ENCODE results near the gene ROBO1. TPM values are rescaled to one million over a fixed set of nuclear protein-coding genes. Genes with fewer than 3 reads are reported as not detected.

ROBO1 gene
- total and polyA plus RNA-seq, 2 donors = 13.3 to 33.9 TPM

DNA sequence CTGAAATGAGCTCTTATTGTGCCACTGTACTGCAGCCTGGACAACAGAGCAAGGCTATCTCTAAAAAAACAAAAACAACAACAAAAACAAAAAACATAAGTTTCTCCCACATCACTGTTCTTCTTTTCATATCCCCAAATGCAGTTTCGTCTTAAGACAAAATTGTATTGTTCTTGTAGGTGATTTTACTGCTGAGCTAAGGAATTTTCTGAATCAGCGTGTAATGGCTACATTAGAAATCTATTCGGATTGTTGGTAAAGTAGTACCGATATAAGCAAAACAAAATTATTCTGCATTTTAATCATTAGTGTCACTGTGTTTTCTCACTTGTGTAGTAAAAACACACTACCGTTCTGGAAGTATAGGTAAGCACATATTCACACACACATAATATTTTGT, 512.5 kb downstream of the ROBO1 start:
- no peaks in the 10 kb centered on the region for H3K27me3 ChIP-seq (ENCODE audit: control insufficient read depth in 2 of 2, insufficient read depth in 1 of 2, low read length in 1 of 2)
- H3K36me3 ChIP-seq (ENCODE audit: control insufficient read depth in 2 of 2, insufficient read depth in 2 of 2, low read length in 1 of 2) = no peaks in the 10 kb centered on the region
- DNase-seq (ENCODE audit: low read depth in 6 of 9, low spot score in 9 of 9) = no peak
- 96% methylated on average over 5 of the region's 5 CpGs for WGBS
- H3K9me3 ChIP-seq (ENCODE audit: control insufficient read depth in 2 of 2, insufficient read depth in 1 of 2, low read length in 1 of 2) = no peaks in the 10 kb centered on the region
- H3K4me1 ChIP-seq (ENCODE audit: control insufficient read depth in 2 of 2, insufficient read depth in 2 of 2, low read length in 2 of 2) = no peaks in the 10 kb centered on the region
- no peak overlapping the region for H3K27ac ChIP-seq (ENCODE audit: low read depth in 1 of 2, low read length in 1 of 2)
- H3K4me3 ChIP-seq (ENCODE audit: low read length in 2 of 2) = no peak overlapping the region

DNA sequence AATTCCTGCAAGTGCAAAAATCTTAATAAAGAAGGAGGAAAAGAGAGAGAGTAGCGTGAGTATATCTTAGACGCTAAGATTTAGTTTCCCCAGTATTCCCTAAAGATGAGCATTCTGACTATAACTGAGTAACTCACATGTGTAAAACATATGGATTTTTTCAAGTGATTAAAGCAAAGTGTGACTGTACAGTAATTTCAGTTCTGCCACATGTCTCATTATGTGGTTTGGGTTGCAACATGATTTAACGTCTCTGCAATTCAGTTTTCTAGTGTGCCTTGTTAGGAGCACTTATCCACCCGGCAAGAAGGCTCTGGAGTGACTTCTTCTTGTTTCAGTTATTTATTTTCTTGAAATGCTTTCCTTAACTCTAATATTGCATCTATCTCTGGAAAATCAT, 514.1 kb downstream of the ROBO1 start:
- Histone ChIP-seq H3K9me3 (ENCODE audit: control insufficient read depth in 2 of 2, insufficient read depth in 1 of 2, low read length in 1 of 2) (no peaks in the 10 kb centered on the region), H3K36me3 (ENCODE audit: control insufficient read depth in 2 of 2, insufficient read depth in 2 of 2, low read length in 1 of 2) (no peaks in the 10 kb centered on the region), H3K4me1 (ENCODE audit: control insufficient read depth in 2 of 2, insufficient read depth in 2 of 2, low read length in 2 of 2) (no peaks in the 10 kb centered on the region), H3K27ac (ENCODE audit: low read depth in 1 of 2, low read length in 1 of 2) (no peak overlapping the region), H3K27me3 (ENCODE audit: control insufficient read depth in 2 of 2, insufficient read depth in 1 of 2, low read length in 1 of 2) (no peaks in the 10 kb centered on the region), H3K4me3 (ENCODE audit: low read length in 2 of 2) (no peak overlapping the region)
- WGBS = 95% methylated on average over 4 of the region's 4 CpGs
- no peak for DNase-seq (ENCODE audit: low read depth in 6 of 9, low spot score in 9 of 9)

DNA sequence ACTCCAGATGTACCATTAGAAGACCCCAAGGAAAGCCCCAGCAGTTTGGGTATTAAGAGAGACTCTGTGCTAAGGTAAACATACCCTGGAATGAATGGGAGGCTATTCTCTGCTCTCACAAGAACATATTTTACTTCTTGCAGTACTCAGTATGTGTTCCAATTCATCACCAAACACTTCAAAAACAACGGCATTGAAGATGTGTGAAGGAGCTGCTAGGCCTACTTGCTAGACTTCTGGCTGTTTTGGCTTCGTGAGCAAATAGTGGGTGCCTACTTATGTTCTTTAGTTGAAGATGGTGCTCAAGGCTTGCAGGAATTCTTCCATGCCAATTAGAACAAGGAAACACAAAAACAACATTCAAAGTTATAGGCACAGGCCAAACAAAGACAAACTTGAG, 514.5 kb downstream of the ROBO1 start:
- Histone ChIP-seq H3K4me3 (ENCODE audit: low read length in 2 of 2) (no peak overlapping the region), H3K27me3 (ENCODE audit: control insufficient read depth in 2 of 2, insufficient read depth in 1 of 2, low read length in 1 of 2) (no peaks in the 10 kb centered on the region), H3K36me3 (ENCODE audit: control insufficient read depth in 2 of 2, insufficient read depth in 2 of 2, low read length in 1 of 2) (no peaks in the 10 kb centered on the region), H3K9me3 (ENCODE audit: control insufficient read depth in 2 of 2, insufficient read depth in 1 of 2, low read length in 1 of 2) (no peaks in the 10 kb centered on the region), H3K4me1 (ENCODE audit: control insufficient read depth in 2 of 2, insufficient read depth in 2 of 2, low read length in 2 of 2) (no peaks in the 10 kb centered on the region), H3K27ac (ENCODE audit: low read depth in 1 of 2, low read length in 1 of 2) (no peak overlapping the region)
- WGBS = 88% methylated on average over 2 of the region's 2 CpGs
- no peak for DNase-seq (ENCODE audit: low read depth in 6 of 9, low spot score in 9 of 9)

DNA sequence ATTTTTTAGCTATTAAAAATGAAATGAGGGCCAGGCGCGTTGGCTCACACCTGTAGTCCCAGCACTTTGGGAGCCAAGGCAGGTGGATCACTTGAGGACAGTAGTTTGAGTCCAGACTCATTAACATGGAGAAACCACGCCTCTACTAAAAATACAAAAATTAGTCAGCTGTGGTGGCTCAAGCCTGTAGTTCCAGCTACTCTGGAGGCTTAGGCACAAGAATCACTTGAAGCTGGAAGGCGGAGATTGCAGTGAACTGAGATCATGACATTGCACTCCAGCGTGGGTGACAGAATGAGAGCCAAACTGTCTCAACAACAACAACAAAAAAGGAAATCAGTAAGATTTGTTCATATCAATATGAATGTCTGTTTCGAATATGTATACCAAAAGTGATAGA, 517.1 kb downstream of the ROBO1 start:
- no peaks in the 10 kb centered on the region for H3K27me3 ChIP-seq (ENCODE audit: control insufficient read depth in 2 of 2, insufficient read depth in 1 of 2, low read length in 1 of 2)
- H3K9me3 ChIP-seq (ENCODE audit: control insufficient read depth in 2 of 2, insufficient read depth in 1 of 2, low read length in 1 of 2) = no peaks in the 10 kb centered on the region
- H3K36me3 ChIP-seq (ENCODE audit: control insufficient read depth in 2 of 2, insufficient read depth in 2 of 2, low read length in 1 of 2) = no peaks in the 10 kb centered on the region
- no peak overlapping the region for H3K4me3 ChIP-seq (ENCODE audit: low read length in 2 of 2)
- H3K4me1 ChIP-seq (ENCODE audit: control insufficient read depth in 2 of 2, insufficient read depth in 2 of 2, low read length in 2 of 2) = no peaks in the 10 kb centered on the region
- H3K27ac ChIP-seq (ENCODE audit: low read depth in 1 of 2, low read length in 1 of 2) = no peak overlapping the region
- 94% methylated on average over 6 of the region's 6 CpGs for WGBS
- no peak for DNase-seq (ENCODE audit: low read depth in 6 of 9, low spot score in 9 of 9)

DNA sequence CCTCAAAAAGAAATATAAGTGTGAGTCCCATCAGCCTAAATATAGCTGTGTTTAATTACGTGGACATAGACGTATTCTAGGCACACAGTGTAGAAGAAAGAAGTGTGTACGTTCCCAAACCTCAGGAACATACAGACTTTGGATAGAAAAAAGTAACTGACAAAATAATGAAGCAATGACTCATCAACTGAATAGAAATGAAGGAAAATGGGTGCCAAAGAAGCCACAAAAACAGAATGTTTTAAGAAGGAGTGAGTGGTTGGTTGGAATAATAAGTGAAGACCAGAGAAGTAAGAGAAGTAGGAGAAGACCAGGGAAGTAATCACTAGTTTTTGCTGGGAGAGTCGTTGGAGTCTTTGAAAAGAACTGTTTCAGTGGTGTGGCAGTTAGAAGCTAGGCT, 518.1 kb downstream of the ROBO1 start:
- Histone ChIP-seq H3K36me3 (ENCODE audit: control insufficient read depth in 2 of 2, insufficient read depth in 2 of 2, low read length in 1 of 2) (no peaks in the 10 kb centered on the region), H3K9me3 (ENCODE audit: control insufficient read depth in 2 of 2, insufficient read depth in 1 of 2, low read length in 1 of 2) (no peaks in the 10 kb centered on the region), H3K27ac (ENCODE audit: low read depth in 1 of 2, low read length in 1 of 2) (no peak overlapping the region), H3K4me1 (ENCODE audit: control insufficient read depth in 2 of 2, insufficient read depth in 2 of 2, low read length in 2 of 2) (no peaks in the 10 kb centered on the region), H3K4me3 (ENCODE audit: low read length in 2 of 2) (no peak overlapping the region), H3K27me3 (ENCODE audit: control insufficient read depth in 2 of 2, insufficient read depth in 1 of 2, low read length in 1 of 2) (no peaks in the 10 kb centered on the region)
- WGBS = 88% methylated on average over 4 of the region's 4 CpGs
- no peak for DNase-seq (ENCODE audit: low read depth in 6 of 9, low spot score in 9 of 9)

DNA sequence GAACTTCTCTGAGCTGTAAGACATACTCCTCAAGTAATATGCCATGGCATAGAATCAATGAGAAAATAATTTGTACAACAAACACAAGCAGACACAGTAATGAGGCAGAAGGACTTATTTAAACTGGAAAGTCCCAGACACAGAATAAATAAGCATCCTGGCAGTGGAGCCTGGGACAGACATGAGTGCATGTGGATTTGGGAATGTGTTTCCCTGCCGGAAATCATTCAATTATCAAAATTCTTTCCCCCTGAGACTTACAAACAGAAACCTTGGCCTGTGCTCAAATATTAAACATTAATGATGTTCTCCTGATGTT, 520.1 kb downstream of the ROBO1 start:
- no peaks in the 10 kb centered on the region for H3K9me3 ChIP-seq (ENCODE audit: control insufficient read depth in 2 of 2, insufficient read depth in 1 of 2, low read length in 1 of 2)
- H3K27ac ChIP-seq (ENCODE audit: low read depth in 1 of 2, low read length in 1 of 2) = peak overlapping the region in 1 of 2 donors; percentile 34
- H3K36me3 ChIP-seq (ENCODE audit: control insufficient read depth in 2 of 2, insufficient read depth in 2 of 2, low read length in 1 of 2) = no peaks in the 10 kb centered on the region
- H3K4me1 ChIP-seq (ENCODE audit: control insufficient read depth in 2 of 2, insufficient read depth in 2 of 2, low read length in 2 of 2) = no peaks in the 10 kb centered on the region
- H3K27me3 ChIP-seq (ENCODE audit: control insufficient read depth in 2 of 2, insufficient read depth in 1 of 2, low read length in 1 of 2) = no peaks in the 10 kb centered on the region
- DNase-seq (ENCODE audit: low read depth in 6 of 9, low spot score in 9 of 9) = peak in 1 of 9 donors; percentile 1
- no peak overlapping the region for H3K4me3 ChIP-seq (ENCODE audit: low read length in 2 of 2)
- WGBS = 88% methylated on average over 1 of the region's 1 CpG

DNA sequence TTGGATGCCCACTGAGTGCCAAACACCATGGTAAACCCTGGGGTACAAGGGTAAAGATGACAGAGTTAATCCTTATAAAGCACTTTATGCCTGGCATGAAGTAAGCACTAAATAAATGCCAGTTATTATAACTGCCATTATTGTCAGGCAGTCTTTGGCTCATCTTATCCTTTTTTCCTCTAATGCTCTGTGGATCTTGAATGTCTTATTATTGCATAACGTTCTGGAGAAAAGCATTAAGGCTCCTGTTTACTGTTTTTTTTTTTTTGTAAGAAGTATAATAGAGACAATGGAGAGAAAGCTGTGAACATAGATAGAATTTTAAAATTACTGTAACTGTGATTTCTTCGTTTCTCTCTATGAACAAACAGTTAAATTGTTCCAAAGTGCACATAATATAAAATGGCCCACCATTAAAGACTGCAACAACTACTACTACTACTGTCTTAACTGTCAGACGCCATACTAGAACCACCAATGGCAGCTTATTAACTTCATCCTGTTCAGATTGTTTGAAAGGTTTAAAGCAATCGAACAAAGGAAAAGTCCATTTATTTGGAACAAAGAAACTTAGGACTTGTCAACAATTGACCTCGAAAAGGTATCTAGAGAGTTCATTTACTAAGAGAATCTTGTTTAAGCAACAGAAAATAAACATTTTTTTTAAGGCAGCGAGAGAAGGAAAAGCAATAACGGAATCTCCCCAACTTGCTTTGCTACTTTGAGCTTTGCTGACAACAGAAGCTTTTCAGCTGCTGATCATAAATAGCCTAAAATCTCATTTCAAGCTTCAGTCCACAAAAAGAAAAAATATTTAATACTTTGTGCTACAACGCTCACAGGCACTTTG, 520.7 kb downstream of the ROBO1 start:
- Histone ChIP-seq H3K36me3 (ENCODE audit: control insufficient read depth in 2 of 2, insufficient read depth in 2 of 2, low read length in 1 of 2) (no peaks in the 10 kb centered on the region), H3K27me3 (ENCODE audit: control insufficient read depth in 2 of 2, insufficient read depth in 1 of 2, low read length in 1 of 2) (no peaks in the 10 kb centered on the region), H3K27ac (ENCODE audit: low read depth in 1 of 2, low read length in 1 of 2) (peak overlapping the region in 1 of 2 donors; percentile 34), H3K9me3 (ENCODE audit: control insufficient read depth in 2 of 2, insufficient read depth in 1 of 2, low read length in 1 of 2) (no peaks in the 10 kb centered on the region), H3K4me1 (ENCODE audit: control insufficient read depth in 2 of 2, insufficient read depth in 2 of 2, low read length in 2 of 2) (no peaks in the 10 kb centered on the region), H3K4me3 (ENCODE audit: low read length in 2 of 2) (no peak overlapping the region)
- 77% methylated on average over 8 of the region's 8 CpGs for WGBS
- no peak for DNase-seq (ENCODE audit: low read depth in 6 of 9, low spot score in 9 of 9)

DNA sequence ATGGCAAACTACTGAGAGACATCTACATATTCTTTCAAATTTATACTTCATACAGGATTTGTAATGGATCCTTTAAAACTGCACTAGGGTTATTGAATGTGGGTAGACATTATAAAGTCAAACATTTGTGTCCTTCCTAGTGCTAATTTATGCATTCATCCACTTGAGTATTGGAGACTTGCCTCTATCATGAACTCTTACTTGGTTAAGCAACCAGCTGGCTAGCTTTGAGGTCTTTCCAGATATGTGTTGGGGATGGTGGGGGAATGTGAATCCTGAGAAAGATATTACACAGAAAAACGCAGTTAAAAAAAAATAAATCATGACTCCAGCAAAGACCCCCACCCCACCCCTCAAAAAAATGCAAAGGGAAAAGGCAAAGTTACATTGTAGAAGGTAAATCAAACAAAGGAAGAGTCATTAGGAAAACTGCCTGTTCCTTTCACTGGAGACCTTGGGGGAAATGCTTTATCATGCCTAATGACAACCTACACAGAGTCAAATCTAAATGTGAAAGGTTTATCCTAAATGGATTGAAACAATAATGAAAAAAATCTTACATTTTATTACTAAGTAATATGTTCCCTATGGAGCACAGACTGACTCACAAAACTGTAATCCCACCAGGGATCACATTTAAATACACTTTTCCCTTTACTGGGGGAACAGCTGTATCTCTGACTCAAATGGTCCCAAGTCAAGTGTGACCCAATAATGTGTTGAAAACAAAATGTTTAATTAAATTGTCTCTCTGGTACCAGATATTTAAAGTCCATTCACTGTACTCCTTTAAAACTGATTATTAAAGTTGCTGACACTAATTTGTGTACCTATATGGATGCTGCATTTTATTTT, 522.3 kb downstream of the ROBO1 start:
- DNase-seq (ENCODE audit: low read depth in 6 of 9, low spot score in 9 of 9) = no peak
- no peak overlapping the region for H3K27ac ChIP-seq (ENCODE audit: low read depth in 1 of 2, low read length in 1 of 2)
- no peaks in the 10 kb centered on the region for H3K36me3 ChIP-seq (ENCODE audit: control insufficient read depth in 2 of 2, insufficient read depth in 2 of 2, low read length in 1 of 2)
- H3K9me3 ChIP-seq (ENCODE audit: control insufficient read depth in 2 of 2, insufficient read depth in 1 of 2, low read length in 1 of 2) = no peaks in the 10 kb centered on the region
- 24% methylated on average over 1 of the region's 1 CpG for WGBS
- no peak overlapping the region for H3K4me3 ChIP-seq (ENCODE audit: low read length in 2 of 2)
- H3K4me1 ChIP-seq (ENCODE audit: control insufficient read depth in 2 of 2, insufficient read depth in 2 of 2, low read length in 2 of 2) = no peaks in the 10 kb centered on the region
- no peaks in the 10 kb centered on the region for H3K27me3 ChIP-seq (ENCODE audit: control insufficient read depth in 2 of 2, insufficient read depth in 1 of 2, low read length in 1 of 2)

DNA sequence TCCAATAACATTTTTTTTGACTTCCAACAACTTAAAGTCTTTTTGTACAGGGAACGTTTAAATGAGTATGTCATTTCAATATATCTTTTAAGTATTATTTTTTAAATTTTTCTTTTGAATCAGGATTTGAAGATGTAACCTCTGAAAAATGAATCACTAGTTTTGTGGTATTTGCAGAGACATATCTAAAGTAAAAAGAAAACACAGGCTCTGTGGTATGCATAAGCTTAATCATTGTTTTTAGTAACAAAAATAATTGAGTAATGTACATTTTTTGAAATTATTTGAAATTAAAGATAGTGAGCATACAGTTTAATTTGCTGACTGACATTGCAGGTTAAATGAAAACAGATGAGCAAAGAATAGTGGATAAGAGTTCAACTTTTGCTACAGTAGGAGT, 531.3 kb downstream of the ROBO1 start:
- WGBS = 92% methylated on average over 1 of the region's 1 CpG

More for the DNA sequence above, 531.3 kb downstream of the ROBO1 start:
- H3K4me3 ChIP-seq (ENCODE audit: low read length in 2 of 2) = no peak overlapping the region
- H3K4me1 ChIP-seq (ENCODE audit: control insufficient read depth in 2 of 2, insufficient read depth in 2 of 2, low read length in 2 of 2) = no peaks in the 10 kb centered on the region
- H3K27ac ChIP-seq (ENCODE audit: low read depth in 1 of 2, low read length in 1 of 2) = no peak overlapping the region
- H3K36me3 ChIP-seq (ENCODE audit: control insufficient read depth in 2 of 2, insufficient read depth in 2 of 2, low read length in 1 of 2) = no peaks in the 10 kb centered on the region
- no peaks in the 10 kb centered on the region for H3K9me3 ChIP-seq (ENCODE audit: control insufficient read depth in 2 of 2, insufficient read depth in 1 of 2, low read length in 1 of 2)
- DNase-seq (ENCODE audit: low read depth in 6 of 9, low spot score in 9 of 9) = no peak
- H3K27me3 ChIP-seq (ENCODE audit: control insufficient read depth in 2 of 2, insufficient read depth in 1 of 2, low read length in 1 of 2) = no peaks in the 10 kb centered on the region

Measured in thymus (tissue), 11 donors.